NT2/D1 (cell line): ENCODE results near the gene STX17.

Experiments used
- SUZ12 ChIP-seq: IDR thresholded peaks from 2 replicates; pipeline ENCODE4 v1.6.1; 2011; ENCODE audit not compliant: insufficient read length, insufficient read depth; ENCODE audit errors: extremely low read depth
- ZNF274 ChIP-seq: IDR thresholded peaks from 2 replicates; pipeline ENCODE4 v1.6.1; 2011; ENCODE audit warnings: mild to moderate bottlenecking, low read depth, low read length

DNA sequence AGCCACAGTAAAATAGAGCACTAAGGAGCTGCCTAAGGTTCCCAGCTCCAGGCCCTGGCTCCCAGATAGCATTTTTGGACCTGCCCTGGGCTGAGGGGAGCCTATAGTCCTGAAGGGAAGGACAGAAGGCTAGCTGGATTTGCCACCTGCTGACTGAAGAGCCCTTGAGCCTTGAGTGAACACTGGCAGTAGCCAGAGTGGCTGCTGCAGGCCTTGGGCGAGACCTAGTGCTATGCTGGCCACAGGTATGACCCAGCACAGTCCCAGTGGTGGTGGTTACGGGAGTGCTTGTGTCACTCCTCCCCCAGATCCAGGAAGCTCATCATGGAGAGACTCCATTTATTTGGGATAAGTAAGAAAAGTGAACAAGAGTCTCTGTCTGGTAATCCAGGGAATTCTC, 10.3 kb upstream of the STX17 start:
- TF ChIP-seq SUZ12 (no peak), ZNF274 (no peak)
